ENCODE results near the gene ZXDC.

- TF ChIP-seq CTCF (IDR thresholded peaks at IDR 0.05; ENCODE audit: poor library complexity) (no peak), EZH2 (IDR thresholded peaks at IDR 0.05; ENCODE audit: borderline replicate concordance) (no peak)
Measured at GRCh38 chr3:126478581-126479310, 3.1 kb upstream of the ZXDC start.
